ENCODE measurements around the gene RRN3.
A peak's percentile ranks its signal among the peaks of the same experiment; 100 is the strongest.
"Not testable (repeated sequence)": the region's sequence is repeated elsewhere in the genome, so short reads cannot be mapped to it uniquely, and the experiment has no call there.

Gene RRN3

DNA sequence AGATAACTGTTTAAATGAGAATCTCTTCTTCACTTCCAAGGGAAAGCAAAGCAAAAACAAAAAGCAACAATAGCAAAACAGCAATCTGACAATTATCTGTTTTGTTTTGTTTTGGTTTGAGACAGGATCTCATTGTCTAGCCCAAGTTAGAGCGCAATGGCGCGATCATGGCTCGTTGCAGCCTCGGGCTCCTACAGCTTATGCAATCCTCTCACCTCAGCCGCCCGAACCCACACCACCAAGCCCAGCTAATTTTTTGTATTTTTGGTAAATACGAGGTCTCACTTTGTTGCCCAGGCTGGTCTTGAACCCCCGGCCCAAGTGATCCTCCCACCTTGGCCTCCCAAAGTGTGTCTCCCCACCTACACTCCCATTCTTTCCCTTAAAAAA lies 2.5 kb upstream of the RRN3 start:
- not testable (repeated sequence) for DNase-seq

DNA sequence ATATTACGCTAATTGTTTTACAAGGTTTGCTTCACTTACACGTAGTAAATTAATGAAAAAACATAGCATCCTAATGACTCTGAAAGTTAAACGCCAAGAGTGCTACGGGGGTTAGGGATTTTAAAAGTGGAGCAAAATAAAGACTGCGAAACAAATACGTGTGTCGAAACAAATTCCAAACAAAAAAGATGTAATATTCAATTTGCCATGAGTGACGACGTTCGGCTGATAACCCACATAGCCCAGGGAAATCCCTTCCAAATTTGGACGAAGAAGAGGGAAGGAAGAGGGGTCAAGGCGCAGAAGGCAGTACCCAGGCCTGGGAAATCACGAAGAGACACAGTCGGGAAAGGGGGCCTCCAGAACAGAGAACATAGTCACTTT lies 509 bp downstream of the RRN3 start:
- not testable (repeated sequence) for DNase-seq

DNA sequence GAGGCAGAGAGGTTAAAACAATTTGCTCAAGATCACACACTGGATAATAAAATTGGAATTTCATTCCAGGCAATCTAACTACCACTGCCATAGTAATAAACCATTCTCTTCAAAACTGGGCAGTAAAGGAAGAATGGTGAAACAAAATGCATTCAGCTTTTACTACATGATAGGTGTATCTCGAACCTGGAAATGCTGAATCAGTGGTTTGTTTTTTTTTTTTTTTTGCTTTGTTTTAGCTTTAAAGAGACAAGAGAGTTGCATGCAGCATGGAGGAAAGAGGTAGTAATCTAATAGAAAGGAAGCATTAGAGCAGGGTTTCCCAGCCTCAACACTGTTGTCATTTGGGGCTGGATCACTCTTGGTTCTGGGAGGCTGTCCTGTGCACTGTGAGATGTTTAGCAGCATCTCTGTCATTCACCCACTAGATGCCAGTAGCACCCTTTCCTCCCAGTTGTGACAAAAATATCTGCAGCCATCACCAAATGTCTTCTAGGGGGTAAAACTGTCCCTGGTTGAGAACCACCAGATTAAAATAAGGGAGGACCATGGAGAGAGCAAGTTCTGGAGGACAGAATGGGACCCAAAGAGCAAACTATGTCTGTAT lies 3.3 kb downstream of the RRN3 start:
- not testable (repeated sequence) for DNase-seq

DNA sequence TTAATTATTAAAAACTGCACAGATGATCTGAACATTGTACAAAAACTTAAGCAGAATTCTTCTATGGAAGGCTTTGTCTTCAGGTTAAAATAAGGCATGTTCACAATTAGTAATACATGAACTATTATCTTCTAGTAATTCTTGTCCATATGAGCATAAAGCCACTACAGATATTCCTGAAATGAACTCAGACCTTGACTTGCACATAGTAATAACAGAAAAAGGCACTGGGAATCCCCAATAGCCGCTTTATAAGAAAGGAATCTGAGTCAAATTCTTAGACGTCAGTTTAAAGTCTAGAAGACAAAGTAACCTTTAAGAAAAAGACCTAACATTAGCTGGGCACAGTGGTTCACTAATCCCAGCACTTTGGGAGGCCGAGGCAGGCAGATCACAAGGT lies 11.3 kb downstream of the RRN3 start:
- DNase-seq = not testable (repeated sequence)

DNA sequence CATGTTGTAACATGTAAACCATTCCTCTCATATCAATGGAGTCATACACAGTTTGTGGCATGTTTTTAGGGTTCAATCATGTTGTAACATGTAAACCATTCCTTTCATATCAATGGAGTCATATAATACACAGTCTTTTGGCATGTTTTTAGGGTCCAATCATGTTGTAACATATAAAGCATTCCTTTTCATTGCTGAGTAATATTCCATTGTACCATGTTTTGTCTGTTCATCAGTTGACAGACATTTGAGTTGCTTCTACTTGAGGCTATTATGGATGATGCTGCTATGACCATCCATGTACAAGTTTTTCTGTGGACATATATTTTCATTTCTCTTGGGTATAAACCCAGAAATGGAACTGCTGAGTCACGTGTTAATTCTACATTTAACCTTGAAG lies 13.2 kb downstream of the RRN3 start:
- not testable (repeated sequence) for DNase-seq

DNA sequence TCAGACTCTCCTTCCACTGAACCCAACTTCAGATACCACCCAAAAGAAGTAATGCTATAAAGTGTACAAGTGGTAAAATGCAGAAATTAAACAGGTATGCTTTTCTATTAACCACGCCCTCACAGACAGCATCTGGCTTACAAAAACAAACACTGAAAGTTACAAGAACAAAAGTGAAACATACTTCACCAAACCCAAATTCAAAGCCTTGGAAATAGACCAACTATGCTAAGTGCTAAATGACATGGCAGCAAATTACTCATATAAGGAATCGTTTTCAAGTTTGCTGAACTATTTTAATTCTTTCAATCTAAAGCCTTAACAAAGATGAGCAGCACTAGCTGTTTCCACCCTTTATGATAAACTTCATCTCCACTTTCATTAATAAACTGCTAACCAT lies 17.9 kb downstream of the RRN3 start:
- not testable (repeated sequence) for DNase-seq

DNA sequence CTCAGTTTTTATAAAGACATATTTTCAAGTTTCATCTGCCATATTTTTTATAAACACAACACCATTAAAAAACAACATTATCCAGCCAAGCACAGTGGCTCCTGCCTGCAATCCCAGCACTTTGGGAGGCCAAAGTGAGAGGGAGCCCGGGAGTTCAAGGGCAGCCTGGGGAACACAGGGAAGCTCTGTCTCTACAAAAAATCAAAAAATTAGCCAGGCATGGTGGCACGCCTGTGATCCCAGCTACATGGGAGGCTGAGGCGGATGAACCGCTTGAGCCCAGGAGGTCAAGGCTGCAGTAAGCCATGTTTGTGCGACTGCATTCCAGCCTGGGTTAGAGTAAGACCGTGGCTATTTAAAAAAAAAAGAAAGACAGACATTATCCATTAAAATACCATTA lies 21.0 kb downstream of the RRN3 start:
- DNase-seq = no peak

DNA sequence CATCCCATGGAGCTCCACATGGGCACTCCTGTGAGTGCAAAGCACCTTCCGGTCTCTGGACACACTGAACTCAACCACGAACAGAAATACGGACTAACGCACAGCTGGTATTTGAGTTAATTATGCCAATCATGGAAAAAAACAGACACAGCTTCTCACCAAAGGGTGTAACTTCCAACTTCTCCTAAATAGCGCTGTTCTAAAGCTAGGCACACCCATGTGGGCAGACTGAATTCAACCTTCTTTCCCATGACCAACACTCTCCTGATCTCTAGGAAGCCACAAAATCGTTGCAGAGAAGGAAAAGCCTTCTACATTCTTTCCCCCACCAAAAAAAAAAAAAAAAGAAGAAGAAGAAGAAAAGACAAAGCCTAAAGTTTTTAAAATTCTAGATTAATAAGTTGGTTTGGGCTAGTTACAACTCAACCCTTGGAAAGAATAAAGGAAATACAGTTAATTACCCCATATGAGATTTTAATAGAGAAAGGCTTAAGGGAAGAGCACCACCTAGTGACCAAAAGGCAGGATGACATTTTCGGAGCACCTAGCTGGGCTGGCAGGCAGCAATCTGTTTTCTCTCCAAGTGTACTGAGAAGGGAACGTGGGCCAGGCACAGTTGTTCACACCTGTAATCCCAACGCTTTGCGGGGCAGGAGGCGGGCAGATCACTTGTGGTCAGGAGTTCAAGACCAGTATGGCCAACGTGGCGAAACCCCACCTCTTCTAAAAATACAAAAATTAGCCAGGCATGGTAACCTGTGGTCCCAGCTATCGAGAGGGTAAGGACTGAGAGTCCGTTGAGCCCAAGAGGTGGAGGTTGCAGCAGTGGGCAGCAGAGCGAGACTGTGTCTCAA lies 21.9 kb downstream of the RRN3 start:
- DNase-seq = not testable (repeated sequence)

DNA sequence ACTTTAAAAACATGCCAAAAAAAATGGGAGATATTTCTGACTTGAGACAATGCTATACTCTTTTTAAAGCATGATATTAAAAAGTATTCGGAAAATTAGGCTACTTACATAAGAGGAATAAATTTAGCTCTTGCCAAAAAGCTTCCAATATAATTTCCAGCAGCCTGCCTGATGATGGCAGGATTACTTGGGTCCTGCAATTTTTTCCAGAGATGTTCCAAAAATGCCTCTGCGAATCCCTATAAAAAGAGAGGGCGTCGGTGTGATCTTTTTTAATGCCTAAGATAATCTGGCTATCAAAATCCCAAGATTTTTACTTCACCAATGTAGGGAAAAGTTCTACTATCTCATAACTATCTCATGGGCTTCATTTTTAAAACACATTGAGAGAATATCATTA lies 23.1 kb downstream of the RRN3 start:
- DNase-seq = not testable (repeated sequence)

DNA sequence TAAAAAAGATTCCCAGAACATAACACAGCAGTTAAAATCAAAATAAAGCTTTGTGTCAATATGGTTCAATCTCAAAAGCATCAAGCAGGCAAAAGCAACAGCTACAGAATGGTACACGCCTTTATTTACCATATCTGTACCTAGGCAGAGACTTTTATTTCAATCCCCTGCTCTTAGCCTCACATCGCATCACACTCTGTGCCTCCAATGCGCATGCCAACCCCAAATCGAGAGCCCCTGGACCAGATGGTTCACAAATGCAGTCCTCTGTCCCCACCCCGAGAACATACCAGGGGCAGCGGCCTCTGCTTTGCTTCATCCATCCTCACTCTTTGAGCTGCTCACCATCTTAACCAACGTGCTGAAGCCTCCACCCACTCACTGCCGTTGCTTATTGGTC lies 27.4 kb downstream of the RRN3 start:
- DNase-seq = not testable (repeated sequence)

DNA sequence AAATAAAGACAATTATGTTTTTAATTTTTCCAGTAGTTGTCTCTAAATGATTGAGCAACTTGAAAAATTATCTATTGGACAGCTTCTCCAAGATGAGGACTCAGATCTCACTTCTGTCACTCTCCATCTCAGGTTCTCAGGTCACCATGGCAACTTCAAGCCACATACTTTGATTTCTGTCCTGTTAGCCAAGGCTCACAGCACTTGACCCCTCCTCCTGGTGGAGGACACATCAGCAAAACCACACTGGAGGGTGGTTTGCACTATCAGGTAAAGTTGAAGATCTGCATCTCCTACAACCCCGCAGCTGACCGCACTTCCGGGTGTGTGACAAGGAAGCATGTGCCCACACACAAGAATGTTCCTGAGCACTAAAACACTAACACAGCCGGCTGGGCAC lies 28.1 kb downstream of the RRN3 start:
- DNase-seq = not testable (repeated sequence)

DNA sequence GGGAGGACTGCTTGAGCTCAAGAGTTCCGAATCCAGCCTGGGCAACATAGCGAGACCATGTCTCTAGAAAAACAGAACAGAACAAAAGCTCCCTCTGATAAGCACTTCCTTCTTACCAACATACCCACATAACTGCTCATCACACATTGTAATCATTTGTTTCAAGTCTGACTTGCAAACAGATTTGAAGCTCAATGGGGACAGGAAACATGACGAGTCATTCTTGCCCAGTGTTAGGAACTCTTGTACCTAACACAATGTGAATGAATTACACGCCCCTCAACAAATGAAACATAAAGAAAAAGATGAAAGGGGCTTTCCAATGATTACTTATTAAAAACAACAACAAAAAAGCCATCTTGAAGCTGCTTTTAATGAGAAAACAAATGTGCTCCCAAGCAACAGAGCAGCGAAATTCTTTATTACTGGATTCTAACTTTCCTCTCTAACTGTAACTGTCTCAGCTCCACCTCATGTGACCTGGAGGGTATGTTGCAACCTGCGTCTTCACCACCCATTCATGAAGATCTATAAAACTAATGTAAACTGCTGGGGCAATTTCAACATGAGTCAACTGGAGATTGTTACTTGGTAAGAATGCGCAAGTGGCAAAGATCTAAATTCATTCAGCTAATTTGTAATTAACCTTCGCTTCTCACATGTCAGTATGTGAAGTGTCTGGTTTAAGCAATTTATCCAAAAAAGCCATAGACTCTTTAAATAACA lies 31.8 kb downstream of the RRN3 start:
- DNase-seq = not testable (repeated sequence)

DNA sequence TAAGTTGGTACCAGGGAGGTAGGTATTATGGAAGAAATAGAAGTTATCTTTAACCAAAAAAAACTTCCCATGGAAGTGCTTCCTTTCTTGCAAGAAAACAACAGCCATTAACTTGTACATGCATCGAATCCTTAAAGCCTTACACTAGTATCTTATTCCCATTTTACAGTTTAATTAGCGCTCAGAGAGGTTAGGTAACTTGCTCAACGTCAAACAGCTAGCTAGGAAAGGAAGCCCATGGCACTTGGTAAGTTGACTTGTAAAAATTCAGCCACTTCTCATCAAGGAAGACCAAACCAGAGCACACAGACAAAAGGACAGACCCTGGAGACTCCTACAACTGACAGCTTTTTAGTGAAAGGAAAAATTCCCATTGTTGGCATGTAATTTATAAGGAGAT lies 34.7 kb downstream of the RRN3 start:
- DNase-seq = no peak

DNA sequence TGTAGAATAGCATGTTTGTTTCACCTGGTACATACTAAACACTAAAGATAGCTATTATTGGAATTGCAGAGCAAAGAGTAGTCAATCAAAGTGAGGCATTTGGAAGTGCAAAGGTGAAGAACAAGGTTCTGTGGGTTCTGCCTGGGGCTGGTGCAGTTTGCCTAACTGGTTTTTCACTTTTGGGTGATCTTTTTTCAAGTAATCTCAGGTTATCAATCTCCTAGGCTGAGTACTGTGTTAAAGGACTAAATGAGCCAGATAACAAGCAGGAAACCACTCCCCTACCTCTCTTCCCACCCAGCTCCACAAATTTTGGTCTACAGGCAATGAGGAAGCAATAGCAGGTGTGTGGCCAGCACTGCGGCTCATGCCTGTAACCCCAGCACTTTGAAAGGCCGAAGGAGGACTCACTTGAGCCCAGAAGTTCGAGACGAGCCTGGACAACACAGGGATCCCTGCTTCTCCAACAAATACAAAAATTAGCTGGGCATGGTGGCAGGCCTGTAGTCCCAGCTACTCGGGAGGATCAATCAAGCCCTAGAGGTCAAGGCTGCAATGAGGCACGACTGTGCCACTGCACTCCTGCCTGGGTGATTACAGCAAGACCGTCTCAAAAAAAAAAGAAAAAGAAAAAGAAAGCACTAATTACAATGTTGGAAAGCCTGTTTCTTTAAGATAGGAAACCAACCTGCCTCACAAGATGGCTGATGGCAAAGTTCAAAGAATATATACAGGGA lies 36.2 kb downstream of the RRN3 start:
- DNase-seq = no peak

DNA sequence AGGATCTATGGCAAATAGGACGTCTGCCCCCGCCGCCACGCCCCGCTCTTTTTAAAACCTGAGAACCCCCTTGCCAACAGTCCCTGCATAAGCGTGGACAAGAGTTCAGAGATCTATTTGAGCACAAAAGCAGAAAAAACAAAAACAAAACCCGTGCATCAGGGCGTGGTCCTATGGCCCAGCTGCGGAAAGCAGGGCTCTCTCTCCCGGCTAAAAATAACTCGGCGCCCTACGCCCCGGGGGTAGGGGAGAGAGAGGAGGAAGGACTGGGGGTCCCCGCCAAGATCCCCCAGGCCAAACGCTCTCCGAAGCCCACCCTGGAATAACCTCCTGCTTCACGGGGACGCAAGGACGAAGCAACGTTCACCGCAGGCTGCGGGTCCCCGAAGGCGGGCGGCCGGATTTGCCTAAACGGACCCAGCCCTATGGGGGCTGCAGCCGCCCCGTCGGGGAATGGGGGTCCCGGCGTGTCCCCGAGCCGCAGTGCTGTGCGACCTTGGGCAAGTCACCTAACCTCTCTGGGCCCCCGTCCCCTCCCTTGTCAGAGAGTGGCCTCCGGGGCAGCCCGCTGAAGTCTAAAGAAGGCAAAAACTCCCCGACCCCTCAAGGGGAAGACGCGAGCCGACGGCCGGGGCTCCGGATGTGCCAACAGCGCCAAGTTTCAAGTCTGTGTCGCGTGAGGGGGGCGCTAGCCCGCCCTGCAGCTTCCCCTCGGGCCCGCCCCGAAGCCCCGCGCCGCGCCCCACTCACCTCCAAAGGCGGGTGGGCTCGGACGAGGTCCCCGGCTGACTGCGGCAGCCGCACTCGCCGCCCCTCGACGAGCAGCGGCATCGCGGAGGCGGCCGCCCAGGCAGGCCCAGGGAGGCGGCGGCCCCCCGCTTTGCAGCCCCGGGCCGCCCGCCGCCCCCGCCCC lies 38.7 kb downstream of the RRN3 start:
- DNase-seq = peak; percentile 82

DNA sequence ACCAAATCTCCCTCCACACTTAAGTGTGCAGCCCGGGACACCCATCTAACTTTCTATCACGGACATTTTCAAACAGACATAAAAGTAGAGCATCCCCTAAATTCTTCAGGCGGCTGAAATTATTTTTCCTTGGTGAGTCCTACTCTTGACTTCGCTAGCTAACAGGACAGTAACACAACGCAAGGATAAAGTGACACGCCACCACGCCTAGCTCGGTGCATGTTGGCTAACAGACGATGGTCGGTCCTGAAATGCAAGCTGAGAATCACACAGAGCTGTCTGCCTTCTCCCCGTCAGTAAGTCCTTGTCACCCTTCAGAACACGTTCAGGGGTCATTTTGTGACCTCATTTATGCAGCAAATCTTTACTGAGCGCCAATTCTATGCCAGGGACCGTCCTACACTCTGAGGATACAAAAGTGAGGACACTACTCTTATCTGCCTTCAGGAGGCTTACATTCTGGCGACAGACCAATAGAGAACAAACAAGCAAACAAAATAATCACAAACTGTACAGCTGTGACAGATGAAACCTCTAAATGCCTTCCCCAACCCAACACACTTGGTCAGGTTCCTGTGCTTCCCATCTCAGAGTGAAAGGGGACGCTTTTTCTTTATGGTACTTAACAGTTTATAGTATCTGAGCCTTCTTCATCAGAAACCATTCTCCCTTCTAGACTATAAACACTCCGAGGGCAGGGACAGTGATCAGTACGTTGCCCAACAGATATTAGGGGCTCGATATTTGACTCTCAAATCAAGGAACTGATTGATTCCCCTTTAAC lies 39.5 kb downstream of the RRN3 start:
- DNase-seq = no peak

DNA sequence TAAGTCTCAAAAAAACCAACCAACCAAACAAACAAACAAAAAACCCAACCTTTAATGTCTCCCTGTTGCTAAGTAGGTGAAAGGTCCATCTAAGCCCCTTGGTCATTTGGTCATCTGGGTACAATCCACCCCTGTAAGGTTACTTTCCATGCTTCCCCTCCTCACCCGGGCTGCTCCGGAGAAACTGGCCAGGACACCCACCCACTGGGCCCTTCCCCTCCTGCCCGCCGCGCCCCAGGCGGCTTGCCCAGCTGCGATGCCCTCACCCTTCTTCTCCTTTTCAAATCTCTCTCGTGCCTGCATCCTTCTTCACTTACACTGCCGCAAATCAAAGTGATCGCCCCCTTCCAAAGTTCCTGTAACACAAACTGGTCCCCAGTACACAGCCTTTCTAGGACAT lies 40.2 kb downstream of the RRN3 start:
- DNase-seq = no peak

DNA sequence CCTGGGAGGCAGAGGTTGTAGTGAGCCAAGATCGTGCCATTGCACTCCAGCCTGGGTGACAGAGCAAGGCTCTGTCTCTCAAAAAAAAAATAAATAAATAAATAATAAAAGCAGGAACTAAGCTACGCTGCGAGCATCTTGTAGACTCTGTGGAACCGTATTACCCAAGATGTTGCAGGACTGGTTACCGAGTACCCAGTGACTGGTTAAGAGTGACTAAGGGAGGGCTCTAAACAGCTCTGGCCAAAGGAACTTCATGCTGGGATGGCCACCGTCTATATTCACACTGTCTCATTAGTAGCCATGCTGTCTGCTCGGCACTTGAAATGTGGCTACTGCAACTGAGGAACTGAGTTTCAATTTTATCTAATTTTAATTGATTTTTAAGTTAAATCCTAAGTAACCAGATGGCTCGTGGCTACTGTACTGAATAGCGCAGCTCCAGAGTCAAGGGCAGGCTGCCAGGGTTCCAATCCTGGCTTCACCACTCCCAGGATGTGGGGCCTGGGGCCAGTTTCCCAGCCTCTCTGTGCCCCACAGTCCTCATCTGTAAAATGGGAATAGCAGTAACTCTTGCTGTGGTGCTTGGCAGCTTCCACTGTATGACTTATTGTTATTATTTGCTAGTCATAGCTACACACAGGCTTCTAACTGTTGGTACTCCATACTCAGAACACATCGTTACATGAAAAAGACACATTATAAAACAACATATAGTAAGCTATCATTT lies 41.2 kb downstream of the RRN3 start:
- DNase-seq = no peak

DNA sequence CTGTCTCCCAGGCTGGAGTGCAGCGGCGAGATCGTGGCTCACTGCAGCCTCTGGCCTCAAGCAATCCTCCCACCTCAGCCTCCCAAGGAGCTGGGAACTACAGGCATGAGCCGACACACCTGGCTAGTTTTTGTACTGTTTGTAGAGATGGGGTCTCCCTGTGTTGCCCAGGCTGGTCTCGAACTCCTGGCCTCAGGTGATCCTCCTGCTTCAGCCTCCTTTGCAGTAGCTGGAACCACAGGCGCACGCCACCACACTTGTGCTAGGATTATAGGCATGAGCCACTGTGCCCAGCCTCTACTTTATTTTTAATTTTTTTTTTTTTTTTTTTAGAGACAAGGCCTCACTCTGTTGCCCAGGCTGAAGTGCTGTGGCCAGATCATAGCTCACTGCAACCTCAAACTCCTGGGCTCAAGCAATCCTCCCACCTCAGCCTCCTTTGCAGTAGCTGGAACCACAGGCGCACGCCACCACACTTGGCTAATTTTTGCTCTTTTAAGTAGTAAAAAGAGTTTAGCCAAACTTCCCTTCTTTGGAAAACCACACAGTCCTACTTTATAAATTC lies 42.6 kb downstream of the RRN3 start:
- no peak for DNase-seq

DNA sequence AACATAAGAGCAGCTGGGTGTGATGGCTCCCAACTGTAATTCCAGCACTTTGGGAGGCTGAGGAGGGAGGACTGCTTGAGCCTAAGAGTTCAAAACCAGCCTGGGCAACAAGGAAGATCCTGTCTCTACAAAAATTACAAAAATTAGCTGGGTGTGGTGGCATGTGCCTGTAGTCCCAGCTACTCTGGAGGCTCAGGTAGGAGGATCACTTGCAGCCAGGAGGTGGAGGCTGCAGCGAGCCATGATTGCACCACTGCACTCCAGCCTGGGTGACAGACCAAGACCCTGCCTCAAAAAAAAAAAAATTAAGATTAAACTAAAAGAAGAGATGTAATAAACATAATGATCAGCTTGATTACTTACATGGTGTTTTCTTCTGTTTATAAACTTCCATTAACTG lies 43.6 kb downstream of the RRN3 start:
- not testable (repeated sequence) for DNase-seq
